Loucy (cell line): ENCODE data around the gene SCARB1.

Experiments used
- EZH2phosphoT487 ChIP-seq: fragments of 200-600 bp; IDR thresholded peaks from 2 replicates; pipeline ENCODE4 v1.6.1; 2018; ENCODE audit warnings: antibody characterized with exemption, mild to moderate bottlenecking, moderate library complexity, borderline replicate concordance
- TF ChIP-seq, protein P1 (sequence below): fragments of 200-600 bp; sonication (generic); conservative IDR thresholded peaks from 2 replicates; pipeline ENCODE4 v1.5.1; 2014; ENCODE audit warnings: mild to moderate bottlenecking, antibody characterized with exemption, low read length

DNA sequence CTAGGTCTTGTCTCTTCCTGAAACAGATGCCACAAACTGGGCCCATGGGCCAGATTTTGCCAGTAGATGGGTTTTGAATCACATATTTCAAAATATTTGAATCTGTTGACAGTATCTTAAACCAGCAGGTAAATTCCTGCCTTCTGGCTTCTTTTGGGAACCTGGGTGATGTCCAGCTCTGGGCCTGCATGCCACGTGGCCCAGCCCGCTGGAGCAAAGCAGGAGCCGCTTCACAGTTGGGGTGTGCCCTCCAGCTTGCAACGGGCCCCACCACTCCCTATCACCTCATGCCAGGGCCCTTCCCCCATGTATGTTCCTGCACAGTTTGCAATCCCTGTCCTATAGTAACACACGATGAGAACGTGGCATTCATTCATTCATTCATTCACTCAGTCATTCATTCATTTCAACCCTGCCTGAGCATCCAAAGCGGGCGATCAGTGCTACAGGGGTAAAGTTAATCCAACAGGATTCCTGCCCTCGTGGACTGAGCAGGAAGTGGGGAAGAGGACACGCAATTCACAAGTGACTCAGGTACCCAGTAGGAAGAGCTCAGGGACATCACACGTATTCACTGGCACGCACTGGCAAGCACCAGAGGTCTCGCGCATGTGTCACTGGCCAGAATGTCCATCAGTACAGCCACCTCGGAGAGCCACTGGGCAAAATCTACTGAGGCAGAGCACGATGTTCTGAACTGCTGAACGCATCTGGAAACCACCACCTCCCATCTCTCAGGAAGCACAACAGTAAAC, 27.8 kb downstream of the SCARB1 start:
- TF ChIP-seq, protein P1, sequence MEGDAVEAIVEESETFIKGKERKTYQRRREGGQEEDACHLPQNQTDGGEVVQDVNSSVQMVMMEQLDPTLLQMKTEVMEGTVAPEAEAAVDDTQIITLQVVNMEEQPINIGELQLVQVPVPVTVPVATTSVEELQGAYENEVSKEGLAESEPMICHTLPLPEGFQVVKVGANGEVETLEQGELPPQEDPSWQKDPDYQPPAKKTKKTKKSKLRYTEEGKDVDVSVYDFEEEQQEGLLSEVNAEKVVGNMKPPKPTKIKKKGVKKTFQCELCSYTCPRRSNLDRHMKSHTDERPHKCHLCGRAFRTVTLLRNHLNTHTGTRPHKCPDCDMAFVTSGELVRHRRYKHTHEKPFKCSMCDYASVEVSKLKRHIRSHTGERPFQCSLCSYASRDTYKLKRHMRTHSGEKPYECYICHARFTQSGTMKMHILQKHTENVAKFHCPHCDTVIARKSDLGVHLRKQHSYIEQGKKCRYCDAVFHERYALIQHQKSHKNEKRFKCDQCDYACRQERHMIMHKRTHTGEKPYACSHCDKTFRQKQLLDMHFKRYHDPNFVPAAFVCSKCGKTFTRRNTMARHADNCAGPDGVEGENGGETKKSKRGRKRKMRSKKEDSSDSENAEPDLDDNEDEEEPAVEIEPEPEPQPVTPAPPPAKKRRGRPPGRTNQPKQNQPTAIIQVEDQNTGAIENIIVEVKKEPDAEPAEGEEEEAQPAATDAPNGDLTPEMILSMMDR, result no peak
- TF ChIP-seq EZH2phosphoT487, result no peak
